T-helper 9 cell (primary cell): ENCODE measurements around the gene SLC25A24.
"Not testable (repeated sequence)": the region's sequence is repeated elsewhere in the genome, so short reads cannot be mapped to it uniquely, and the experiment has no call there.

Experiments used
- DNase-seq: peaks from one replicate; pipeline ENCODE4 v3.0.0-alpha.2; 2020

Gene SLC25A24

GRCh38 chr1:108194051-108194450 is 6.1 kb downstream of the SLC25A24 start:
- DNase-seq, result no peak

DNA sequence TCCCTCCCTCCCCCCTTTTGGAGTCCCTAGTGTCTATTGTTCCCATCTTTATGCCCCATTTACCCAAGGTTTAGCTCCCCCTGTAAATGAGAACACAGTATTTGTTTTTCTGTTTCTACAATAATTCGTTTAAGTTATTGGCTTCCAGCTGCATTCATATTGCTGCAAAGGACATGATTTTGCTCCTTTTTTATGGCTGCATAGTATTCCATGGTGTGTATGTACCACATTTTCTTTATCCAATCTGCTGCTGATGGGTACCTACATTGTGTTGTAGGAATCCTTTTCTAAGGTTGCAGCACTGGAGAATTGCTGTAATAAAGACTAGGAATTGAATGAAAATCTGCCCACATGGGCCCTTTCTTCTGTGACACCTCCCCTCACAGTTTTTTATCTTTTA is 6.8 kb downstream of the SLC25A24 start:
- no peak for DNase-seq

DNA sequence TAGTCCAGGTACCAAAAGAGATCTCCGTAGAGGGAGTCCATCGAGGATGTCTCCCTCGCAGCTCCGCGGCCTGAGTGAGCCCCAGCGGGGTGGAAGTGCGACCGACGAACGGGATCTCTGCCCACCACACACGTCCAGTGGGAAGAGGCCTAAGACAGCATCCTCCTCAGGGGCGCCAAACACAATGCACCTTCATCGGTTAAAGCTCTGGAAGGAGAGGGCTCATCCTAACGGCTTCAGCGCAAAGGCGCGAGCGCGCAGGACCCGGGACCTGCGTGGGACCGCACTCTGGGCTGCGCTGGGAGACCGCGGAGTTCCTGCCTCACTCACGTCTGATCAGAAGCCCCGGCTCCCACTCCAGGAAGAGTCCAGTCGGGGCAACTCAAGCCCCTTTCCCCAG is 7.6 kb downstream of the SLC25A24 start:
- no peak for DNase-seq

- DNase-seq, result no peak
Observed at GRCh38 chr1:108190686-108191416, 9.3 kb downstream of the SLC25A24 start.

DNA sequence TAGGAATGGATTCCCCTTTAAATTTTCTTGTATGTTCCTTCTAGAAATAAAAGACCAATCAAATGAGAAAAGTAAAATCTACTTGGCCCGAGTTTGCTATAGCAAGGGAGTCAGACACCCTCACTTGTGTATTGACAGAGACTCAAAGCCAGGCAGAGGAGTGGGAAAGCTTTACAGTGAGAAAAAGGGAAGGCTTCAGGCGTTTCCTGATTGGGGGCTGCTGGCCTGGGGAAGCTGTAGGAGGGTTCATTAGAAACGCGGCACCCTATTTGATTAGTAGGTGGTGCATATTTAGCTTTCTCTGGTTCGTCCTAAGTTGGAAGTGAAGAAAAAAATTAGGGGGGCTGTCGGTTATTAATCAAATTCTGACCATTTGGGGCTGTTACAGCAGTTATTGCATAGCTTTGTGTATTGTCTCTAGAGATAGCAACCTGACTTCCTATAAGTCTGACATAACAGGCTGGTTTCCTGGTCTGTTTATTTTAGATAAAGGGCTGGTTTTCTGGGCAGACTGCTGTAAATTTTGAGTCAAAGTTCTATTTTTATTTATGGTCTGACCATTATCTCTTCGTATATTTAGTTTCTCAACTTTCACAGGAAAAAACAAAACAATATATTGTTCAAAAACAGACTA is 10.0 kb downstream of the SLC25A24 start:
- DNase-seq, result no peak

- no peak for DNase-seq
Observed at GRCh38 chr1:108188801-108189200, 11.3 kb downstream of the SLC25A24 start.

DNA sequence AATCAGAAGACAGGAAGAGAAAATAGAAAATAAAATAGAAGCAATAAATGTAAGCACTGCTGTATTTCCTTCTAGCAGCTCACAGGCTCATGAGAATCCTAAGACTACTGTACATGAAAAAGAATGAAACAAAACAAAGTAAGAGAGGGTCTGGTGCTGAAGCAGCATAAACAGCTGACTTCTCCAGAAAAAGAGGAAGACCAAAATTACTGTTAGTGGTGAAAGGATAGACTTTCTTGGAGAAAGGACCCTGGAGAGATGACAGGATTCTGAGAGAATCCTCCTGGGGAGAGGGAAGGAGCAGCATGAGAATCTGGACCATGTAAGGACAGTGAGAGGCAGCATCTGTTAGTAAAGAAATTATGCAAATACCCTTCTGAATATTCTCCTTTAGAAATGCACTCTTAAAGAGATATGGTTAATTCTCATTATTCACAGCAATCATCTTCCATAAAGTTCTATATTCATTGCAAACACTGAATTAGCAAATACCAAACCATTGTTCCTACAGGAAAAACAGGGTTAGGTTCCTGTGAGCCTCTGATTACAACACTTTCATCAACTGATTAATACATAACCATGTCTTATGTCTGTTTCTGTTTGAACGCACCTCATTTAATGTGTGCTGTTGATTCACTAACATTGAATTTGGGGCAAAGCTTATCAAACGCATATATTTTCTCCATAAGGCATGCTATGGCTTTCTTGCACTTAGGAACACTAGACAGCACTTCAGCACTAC is 17.0 kb downstream of the SLC25A24 start:
- no peak for DNase-seq

DNA sequence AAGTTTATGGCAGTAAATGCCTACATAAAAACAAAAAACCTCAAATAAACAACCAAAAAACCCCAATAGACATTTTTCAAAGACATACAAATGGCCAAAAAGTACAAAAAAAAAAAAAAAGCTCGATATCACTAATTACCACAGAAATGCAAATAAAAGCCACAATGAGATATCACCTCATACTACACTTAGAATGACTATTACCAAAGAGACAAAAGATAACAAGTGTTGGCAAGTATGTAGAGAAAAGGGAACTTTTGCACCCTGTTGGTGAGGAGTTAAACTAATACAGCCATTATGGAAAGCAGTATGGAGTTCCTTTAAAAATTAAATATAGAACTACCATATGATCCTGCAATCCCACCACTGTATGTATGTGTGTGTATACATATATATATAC is 21.1 kb downstream of the SLC25A24 start:
- no peak for DNase-seq

DNA sequence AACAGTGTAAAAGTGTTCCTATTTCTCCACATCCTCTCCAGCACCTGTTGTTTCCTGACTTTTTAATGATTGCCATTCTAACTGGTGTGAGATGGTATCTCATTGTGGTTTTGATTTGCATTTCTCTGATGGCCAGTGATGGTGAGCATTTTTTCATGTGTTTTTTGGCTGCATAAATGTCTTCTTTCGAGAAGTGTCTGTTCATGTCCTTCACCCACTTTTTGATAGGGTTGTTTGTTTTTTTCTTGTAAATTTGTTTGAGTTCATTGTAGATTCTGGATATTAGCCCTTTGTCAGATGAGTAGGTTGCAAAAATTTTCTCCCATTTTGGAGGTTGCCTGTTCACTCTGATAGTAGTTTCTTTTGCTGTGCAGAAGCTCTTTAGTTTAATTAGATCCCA is 37.7 kb downstream of the SLC25A24 start:
- not testable (repeated sequence) for DNase-seq

DNA sequence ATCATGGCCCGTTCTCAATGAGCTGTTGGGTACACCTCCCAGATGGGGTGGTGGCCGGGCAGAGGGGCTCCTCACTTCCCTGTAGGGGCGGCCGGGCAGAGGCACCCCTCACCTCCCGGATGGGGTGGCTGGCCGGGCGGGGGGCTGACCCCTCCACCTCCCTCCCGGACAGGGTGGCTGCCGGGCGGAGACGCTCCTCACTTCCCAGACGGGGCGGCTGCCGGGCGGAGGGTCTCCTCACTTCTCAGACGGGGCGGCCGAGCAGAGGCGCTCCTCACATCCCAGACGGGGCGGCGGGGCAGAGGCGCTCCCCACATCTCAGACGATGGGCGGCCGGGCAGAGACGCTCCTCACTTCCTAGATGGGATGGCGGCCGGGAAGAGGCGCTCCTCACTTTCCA is 40.2 kb downstream of the SLC25A24 start:
- DNase-seq, result not testable (repeated sequence)

DNA sequence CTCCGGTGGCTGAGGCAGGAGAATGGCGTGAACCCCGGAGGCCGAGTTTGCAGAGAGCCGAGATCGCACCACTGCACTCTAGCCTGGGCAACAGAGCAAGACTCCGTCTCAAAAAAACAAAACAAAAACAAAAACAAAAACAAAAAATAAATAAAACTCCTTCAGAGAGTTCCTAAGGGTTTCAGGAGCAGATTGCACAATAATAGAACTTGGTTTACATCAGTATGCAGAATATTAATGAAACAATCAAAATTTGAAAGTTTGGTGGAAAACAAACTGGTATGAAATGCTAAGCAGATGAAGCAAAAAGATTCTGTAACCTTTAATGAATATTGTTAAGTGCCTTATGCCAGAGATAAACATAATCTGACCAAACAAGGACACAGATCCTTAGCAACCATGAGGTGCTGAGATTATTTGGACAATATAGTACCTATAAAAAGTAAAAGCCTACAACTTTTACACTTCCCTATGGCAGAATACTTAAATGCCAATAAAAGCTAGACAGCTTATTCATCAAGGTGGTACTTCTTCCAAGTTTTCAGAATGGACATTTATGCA is 41.2 kb downstream of the SLC25A24 start:
- DNase-seq, result no peak

- DNase-seq, result no peak
Observed at GRCh38 chr1:108154314-108154713, 45.8 kb downstream of the SLC25A24 start.

GRCh38 chr1:108152782-108153222 is 47.3 kb downstream of the SLC25A24 start:
- DNase-seq, result no peak

- DNase-seq, result no peak
Observed at GRCh38 chr1:108151548-108151947, 48.6 kb downstream of the SLC25A24 start.

DNA sequence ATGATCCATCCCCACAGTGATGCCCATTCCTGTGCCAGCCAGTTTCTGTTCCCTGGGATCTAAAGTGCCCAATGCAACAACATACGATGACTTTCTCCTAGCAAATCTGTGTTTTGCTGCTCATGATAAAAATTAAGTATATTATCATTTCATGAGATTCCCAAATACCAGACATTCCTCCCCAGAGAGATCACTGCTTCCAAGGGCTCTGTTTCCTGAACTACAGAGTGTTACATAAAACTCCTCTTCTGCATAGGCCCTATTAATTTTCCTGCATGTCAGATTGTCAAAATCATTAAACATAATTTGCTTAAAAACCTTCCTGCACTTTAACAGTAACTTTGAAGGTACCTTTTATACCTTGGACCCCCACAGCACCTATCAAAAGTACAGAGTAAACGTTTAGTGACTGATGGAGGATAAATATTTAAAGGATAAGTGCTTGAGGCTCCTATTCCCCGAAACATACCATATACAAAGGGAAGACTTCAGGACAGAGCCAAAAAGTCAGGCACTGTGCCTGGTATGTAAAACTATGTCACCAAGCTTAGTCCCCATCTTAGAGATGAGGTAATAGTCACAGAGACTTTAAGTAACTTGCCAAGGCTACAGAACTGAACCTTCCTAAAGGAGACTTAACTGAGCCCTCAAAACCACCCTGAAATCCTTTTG is 50.2 kb downstream of the SLC25A24 start:
- DNase-seq, result no peak

GRCh38 chr1:108144569-108144968 is 55.6 kb downstream of the SLC25A24 start:
- DNase-seq, result not testable (repeated sequence)

DNA sequence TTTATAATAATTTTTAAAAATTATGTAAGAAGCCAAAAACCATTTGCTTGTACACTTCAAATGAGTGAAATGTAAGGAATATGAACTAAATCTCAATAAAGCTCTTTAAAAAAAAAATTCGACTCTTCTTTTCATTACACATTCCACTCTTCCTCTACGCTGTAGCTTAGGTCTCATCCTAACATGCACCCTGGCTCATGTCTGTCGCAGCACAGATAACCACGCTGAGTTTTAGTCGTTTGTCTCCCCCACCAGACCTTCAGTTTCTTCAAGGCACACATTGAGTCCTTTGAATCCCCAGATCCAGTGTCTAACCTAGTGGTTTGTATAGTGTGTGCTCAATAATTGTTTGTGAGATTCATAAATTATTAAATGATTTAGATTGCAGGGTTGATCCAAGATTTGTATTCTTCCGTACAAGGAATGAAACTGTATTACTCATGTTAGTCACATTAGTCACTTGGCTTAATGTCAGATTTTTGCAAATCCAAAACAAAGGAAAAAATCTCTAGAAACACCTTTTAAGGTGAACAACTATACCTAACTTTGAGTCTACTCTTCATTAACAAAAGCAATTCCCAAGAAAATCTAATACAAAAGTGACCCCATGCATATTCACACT is 57.3 kb downstream of the SLC25A24 start:
- no peak for DNase-seq

- no peak for DNase-seq
Observed at GRCh38 chr1:108142258-108142657, 57.9 kb downstream of the SLC25A24 start.

- DNase-seq, result no peak
Observed at GRCh38 chr1:108141621-108142020, 58.5 kb downstream of the SLC25A24 start.

GRCh38 chr1:108140936-108141335 is 59.2 kb downstream of the SLC25A24 start:
- no peak for DNase-seq

DNA sequence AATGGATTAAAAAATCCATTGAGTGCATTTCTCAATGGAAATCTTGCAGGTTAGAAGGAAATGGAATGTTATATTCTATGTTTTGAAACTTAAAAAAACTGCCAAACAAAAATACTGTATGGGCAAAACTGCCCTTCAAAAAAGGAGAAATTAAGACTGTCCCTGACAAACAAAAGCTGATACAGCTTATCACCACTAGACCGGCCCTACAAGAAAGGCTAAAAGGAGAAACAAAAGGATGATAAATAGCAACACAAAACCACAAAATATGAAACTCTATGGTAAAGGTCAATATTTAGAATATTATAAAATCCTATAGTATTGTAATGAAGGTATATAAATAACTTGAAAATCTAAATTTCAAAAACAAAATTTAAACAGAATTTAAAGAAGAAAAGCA is 60.0 kb downstream of the SLC25A24 start:
- DNase-seq, result no peak

DNA sequence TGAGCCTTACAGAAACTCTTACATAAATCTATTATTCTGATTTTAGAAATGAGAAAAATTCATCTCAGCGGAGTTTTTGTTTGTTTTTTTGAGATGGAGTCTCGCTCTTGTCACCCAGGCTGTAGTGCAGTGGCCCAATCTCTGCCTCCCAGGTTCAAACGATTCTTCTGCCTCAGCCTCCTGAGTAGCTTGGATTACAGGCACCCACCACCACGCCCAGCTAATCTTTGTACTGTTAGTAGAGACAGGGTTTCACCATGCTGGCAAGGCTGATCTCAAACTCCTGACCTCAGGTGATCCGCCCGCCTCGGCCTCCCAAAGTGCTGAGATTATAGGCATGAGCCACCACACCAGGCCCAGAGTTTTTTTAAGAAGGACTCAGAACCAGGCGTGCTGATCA is 60.6 kb downstream of the SLC25A24 start:
- DNase-seq, result not testable (repeated sequence)
